C4-2B (cell line): ENCODE results near the gene APLF.

Source experiments
- H3K27ac ChIP-seq: fragments of 450-650 bp; 2 replicates; pipeline ENCODE4 v1.5.1; 2017
- CTCF ChIP-seq: fragments of 450-650 bp; conservative IDR thresholded peaks from 2 replicates; pipeline ENCODE4 v1.5.1; 2017; ENCODE audit warnings: mild to moderate bottlenecking
- ZFX ChIP-seq: fragments of 450-650 bp; IDR thresholded peaks from 2 replicates; pipeline ENCODE4 v1.6.1; 2017

Gene APLF

GRCh38 chr2:68425503-68425902, 41.9 kb upstream of the APLF start:
- TF ChIP-seq ZFX (no peak), CTCF (no peak)
- no peak overlapping the region for H3K27ac ChIP-seq

- TF ChIP-seq CTCF (no peak), ZFX (no peak)
- no peak overlapping the region for H3K27ac ChIP-seq
Observed at GRCh38 chr2:68426446-68426845, 40.9 kb upstream of the APLF start.

DNA sequence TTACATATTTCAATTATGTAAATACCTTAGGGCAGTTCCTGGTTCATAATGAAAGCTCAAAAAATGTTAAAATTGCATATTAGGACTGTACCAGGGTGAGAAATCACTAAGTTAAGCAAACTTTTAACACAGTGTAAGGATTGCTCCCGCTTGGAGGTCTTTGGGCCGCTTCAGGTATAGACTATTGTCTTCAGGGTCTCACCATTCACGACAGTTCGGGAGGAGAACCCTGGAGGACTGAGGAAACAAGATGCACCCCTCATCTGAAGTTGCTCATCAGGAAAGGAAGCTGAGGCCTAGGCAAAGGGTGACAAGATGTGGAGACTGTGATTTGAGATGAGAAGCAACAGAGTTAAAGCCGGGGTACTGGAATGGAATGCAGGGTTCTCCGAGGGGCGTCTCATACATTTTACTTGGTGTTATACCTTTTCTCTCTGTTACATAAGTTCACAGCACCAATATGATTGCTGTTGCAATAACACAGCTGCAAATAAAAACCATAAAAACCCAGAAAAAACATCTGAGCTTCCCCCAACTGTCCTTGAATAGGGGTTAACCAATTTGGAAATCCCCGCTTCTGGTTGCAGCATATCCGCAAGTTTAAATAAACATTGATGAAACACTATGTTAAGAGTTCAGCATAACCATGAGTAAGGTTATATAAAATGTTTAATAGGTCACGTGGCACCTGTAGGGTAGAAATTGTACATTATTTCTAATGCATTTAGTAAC, 40.4 kb upstream of the APLF start:
- TF ChIP-seq ZFX = no peak
- TF ChIP-seq CTCF = no peak
- H3K27ac ChIP-seq = no peak overlapping the region

GRCh38 chr2:68428126-68428525, 39.3 kb upstream of the APLF start:
- H3K27ac ChIP-seq = no peak overlapping the region
- TF ChIP-seq CTCF = no peak
- TF ChIP-seq ZFX = no peak

DNA sequence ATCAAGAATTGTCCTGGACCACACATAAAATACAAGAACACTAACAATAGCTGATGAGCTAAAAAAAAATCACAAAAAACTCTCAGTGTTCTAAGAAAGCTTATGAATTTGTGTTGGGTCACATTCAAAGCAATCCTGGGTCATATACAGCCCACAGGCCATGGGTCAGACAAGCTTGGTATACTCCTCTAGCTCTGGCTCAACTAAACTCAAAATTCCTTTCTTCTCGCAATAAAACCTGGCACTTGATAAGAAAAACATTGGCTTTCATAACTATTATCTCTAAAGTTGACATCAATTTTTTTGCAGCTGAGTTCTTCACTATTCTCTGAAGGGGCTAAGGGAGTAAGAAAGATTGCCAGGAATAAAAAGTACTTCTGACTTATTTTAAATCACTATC, 38.6 kb upstream of the APLF start:
- TF ChIP-seq ZFX = no peak
- no peak for TF ChIP-seq CTCF
- no peak overlapping the region for H3K27ac ChIP-seq

- TF ChIP-seq ZFX (no peak), CTCF (no peak)
Observed at GRCh38 chr2:68429311-68429826, 38.0 kb upstream of the APLF start.

DNA sequence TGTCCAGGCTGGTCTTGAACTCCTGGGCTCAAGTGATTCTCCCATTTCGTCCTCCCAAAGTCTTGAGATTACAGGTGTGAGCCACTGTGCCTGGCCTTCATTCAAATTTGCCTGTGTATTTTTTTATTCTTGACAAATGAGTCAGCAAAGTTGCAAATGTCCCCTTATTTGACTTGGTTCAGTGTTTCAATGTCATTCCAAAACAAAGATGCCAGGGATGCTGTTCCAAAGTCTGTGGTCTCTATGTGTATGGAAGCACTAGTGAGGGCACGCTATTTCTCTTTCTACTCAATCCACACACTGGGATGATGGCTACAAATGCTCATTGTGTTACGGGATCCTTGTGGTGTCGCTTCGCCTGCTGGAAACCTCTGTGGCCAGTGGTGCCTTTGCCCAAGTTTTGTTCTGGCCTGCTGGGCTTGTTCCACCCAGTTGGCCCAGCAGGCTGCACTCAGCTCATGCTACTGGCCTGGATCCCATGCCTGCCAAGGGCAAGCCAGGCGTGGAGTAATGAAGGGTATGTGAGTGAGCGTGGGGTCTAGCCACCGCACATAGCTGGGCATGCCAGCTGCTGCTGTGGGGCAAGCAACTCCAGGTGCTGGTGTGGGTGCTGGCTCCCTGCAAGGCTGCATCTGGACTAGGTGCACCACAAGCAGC, 35.9 kb upstream of the APLF start:
- TF ChIP-seq CTCF = no peak
- no peak overlapping the region for H3K27ac ChIP-seq

More at GRCh38 chr2:68429311-68429826, 38.0 kb upstream of the APLF start:
- H3K27ac ChIP-seq = no peak overlapping the region
